Stimulated activated effector memory CD8-positive, alpha-beta T cell treated with anti-CD3 and anti-CD28 coated beads, Interleukin-12 subunit alpha, Interleukin-12 subunit beta, amount 100 ng/mL, for 72 hours (primary cell): ENCODE data around the gene CASKIN2.

Source experiments
- ATAC-seq: fragments of 150-1000 bp; cut with Tn5 transposase; 2 replicates; pipeline ENCODE4 v1.10.0; 2021
- DNase-seq, 2 donors: peaks; one replicate each; pipeline ENCODE4 v3.0.0; 2021 to 2022; ENCODE audit warnings: low spot score in 2 of 2
- H3K27ac Mint-ChIP-seq: one replicate; pipeline ENCODE4 v1.8.0; 2022; ENCODE audit warnings: mild to moderate bottlenecking, mixed read lengths
- H3K36me3 Mint-ChIP-seq: one replicate; pipeline ENCODE4 v1.8.0; 2022; ENCODE audit warnings: mild to moderate bottlenecking, mixed read lengths
- H3K4me1 Mint-ChIP-seq: one replicate; pipeline ENCODE4 v1.8.0; 2022; ENCODE audit warnings: mixed read lengths
- H3K4me3 Mint-ChIP-seq: one replicate; pipeline ENCODE4 v1.8.0; 2022; ENCODE audit warnings: mild to moderate bottlenecking, mixed read lengths
- H3K9me3 Mint-ChIP-seq: one replicate; pipeline ENCODE4 v1.8.0; 2022; ENCODE audit warnings: mixed read lengths

The CASKIN2 gene

GRCh38 chr17:75505640-75506039 lies 9.7 kb downstream of the CASKIN2 start:
- DNase-seq (no peak), ATAC-seq (no peak)
- Mint-ChIP-seq H3K4me3 (no peak overlapping the region), H3K9me3 (no peaks in the 10 kb centered on the region), H3K36me3 (no peaks in the 10 kb centered on the region), H3K27ac (no peak overlapping the region), H3K4me1 (peaks cover 5% of the 10 kb centered on the region)

GRCh38 chr17:75505152-75505409 lies 10.3 kb downstream of the CASKIN2 start:
- no peaks in the 10 kb centered on the region for H3K9me3 Mint-ChIP-seq
- no peak for DNase-seq
- H3K4me1 Mint-ChIP-seq: peaks cover 5% of the 10 kb centered on the region
- H3K4me3 Mint-ChIP-seq: no peak overlapping the region
- no peaks in the 10 kb centered on the region for H3K36me3 Mint-ChIP-seq
- ATAC-seq: no peak
- H3K27ac Mint-ChIP-seq: no peak overlapping the region

DNA sequence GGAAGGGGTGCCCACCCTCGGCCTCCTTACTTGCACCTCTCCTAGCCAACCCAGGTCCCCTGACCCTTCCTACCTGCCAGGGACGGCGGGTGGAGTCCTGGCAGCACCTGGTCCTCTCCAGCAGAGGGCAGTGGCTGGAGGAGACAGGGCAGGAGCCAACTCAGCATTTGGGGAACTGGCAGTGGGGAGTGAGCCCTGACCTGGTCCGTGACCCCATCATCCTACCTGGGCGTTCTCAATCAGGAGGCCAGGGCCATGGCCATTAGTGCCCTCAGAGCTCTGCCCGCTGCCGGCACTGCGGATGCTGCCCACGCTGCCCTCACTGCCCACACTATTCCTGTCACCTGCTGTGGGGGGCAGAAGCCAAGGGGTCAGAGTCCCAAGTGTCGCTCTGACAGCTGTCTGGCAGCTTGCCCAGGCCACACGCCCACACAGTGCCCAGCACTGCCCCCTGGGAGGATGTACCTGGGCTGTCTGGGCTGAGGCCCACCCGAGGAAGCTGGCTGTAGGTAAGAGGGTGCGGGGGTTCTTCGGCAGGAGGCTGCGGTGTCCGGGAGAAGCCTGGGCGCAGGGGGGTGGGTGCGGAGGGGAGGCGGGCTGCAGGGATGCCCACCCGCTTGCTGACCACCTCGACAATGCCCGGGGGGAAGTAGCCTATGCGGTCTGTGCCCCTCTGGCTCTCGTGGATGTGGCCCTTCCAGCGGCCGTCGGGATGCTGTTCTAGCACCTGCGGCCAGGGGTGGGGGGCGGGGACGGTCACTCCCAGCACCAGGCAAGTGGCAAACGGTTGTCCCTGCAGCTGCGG lies 10.8 kb downstream of the CASKIN2 start:
- Mint-ChIP-seq H3K9me3 (no peaks in the 10 kb centered on the region), H3K36me3 (no peaks in the 10 kb centered on the region), H3K27ac (no peak overlapping the region), H3K4me3 (no peak overlapping the region), H3K4me1 (peaks cover 2% of the 10 kb centered on the region)
- ATAC-seq (peak; percentile 61), DNase-seq (peak in 1 of 2 donors; percentile 70)

DNA sequence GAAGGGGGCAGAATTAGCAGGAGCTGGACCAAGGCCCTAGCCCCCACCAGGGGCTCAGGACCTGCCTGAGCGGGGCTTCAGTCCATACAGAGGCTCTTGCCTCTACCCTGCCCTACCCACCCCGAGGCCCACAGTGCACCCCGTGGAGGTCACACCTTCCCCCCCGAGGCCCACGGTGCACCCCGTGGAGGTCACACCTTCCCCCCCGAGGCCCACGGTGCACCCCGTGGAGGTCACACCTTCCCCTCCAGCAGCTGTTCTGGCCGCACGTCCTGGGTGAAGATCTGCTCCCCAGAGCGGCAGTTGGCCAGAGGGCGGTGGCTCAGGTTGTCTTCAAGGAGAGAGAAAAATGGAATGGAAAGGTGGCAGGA lies 11.4 kb downstream of the CASKIN2 start:
- H3K36me3 Mint-ChIP-seq: no peaks in the 10 kb centered on the region
- no peak overlapping the region for H3K4me3 Mint-ChIP-seq
- no peaks in the 10 kb centered on the region for H3K9me3 Mint-ChIP-seq
- H3K4me1 Mint-ChIP-seq: no peaks in the 10 kb centered on the region
- ATAC-seq (peak; percentile 29), DNase-seq (no peak)
- H3K27ac Mint-ChIP-seq: no peak overlapping the region

DNA sequence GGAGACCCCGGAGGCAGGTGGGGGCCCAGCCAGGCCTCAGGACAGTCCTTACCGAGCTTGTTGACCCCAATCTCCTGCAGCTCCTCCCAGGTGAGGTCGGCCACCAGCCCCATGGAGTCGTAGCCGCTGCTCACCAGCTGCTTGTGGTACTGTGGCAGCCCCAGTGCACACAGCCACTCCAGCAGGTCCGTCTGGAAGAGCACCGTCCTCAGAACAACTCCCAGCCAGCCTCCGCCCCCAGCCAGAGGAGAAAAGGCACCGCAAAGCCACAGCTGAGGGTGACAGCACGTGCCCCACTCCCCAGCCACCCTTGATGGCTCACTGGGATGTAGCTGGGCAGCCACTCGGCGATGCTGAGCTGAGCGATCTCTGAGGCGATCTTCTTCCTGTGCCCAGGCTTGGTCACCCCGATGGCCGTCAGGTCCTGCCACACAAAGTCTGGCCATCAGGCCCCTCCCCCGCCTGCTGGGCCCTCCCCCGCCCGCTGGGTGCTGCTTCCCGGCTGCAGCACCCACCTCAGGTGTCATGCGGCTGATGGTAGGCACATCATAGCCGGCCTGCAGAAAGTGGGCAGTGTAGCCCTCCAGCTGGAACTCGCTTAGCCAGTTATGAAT lies 11.9 kb downstream of the CASKIN2 start:
- Mint-ChIP-seq H3K27ac (no peak overlapping the region), H3K36me3 (no peaks in the 10 kb centered on the region), H3K9me3 (no peaks in the 10 kb centered on the region), H3K4me3 (no peak overlapping the region), H3K4me1 (no peaks in the 10 kb centered on the region)
- DNase-seq (no peak), ATAC-seq (no peak)

DNA sequence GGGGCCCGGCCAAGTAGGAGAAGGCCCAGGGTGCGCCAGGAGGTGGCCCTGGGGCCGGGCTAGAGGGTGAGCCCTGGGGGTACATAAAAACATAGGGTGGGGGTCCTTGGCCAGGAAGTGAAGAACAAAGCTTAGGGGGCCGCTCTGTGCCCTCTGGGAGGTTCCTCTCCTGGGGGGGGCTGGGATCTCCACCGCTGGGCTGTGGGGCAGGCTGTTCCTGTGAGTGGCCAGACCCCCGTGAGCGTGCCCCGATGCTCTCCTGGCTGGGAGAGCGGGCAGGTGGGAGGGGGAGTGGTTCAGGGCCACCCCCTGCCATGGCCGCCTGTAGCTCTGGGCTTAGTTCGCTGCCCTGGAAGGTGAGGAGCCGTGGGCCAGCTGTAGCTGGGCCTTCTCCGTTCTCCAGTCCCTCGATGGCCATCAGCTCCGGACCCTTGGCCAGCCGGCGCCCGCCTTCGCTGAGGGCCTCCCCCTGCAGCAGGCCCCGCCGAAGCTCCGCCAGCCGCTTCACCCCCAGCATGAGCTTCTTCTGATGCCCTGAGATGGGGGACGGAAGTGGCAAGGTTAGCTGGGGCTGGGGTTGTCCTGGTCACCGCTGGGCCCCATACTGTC lies 12.5 kb downstream of the CASKIN2 start:
- DNase-seq (no peak), ATAC-seq (no peak)
- Mint-ChIP-seq H3K9me3 (no peaks in the 10 kb centered on the region), H3K4me1 (no peaks in the 10 kb centered on the region), H3K36me3 (peaks cover 2% of the 10 kb centered on the region), H3K27ac (no peak overlapping the region), H3K4me3 (no peak overlapping the region)

DNA sequence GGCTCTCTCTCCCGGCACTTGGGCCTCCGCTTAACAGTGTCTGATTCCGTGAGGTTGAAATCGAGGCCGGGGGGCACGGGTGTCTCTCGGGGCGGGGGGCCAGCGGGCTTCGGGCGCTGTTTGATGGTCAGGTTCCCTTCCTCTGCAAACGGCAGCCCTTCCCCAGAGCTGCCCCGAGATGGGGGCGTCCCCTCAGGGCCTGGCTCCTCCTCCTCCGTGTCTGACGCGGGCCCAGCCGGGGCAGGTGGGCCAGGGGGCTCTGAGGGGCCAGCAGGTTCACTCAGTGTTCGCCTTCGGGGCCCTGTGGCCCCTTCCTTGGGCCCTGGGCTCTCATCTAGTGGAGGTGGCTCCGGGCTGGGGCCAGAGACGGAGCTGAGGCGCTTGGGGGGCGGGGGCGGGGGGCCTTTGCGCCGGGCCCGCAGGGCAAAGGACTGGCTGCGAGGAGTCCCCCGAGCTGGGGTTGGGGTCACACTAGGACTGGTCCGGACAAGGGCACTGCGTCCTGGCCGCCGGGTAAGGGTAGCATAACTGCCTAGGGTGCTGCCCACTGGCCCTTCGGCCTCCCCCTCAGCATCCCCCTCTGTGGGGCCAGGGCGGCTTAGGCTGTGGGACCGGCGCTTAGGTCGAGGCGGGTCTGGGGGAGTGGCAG lies 13.1 kb downstream of the CASKIN2 start:
- DNase-seq (no peak), ATAC-seq (no peak)
- Mint-ChIP-seq H3K9me3 (no peaks in the 10 kb centered on the region), H3K36me3 (peaks cover 9% of the 10 kb centered on the region), H3K4me3 (no peak overlapping the region), H3K27ac (no peak overlapping the region), H3K4me1 (no peaks in the 10 kb centered on the region)

- H3K27ac Mint-ChIP-seq: no peak overlapping the region
- no peak overlapping the region for H3K4me3 Mint-ChIP-seq
- DNase-seq (no peak), ATAC-seq (no peak)
- H3K9me3 Mint-ChIP-seq: no peaks in the 10 kb centered on the region
- H3K4me1 Mint-ChIP-seq: no peaks in the 10 kb centered on the region
- peaks cover 15% of the 10 kb centered on the region for H3K36me3 Mint-ChIP-seq
Observed at GRCh38 chr17:75501378-75502071, 13.8 kb downstream of the CASKIN2 start.

DNA sequence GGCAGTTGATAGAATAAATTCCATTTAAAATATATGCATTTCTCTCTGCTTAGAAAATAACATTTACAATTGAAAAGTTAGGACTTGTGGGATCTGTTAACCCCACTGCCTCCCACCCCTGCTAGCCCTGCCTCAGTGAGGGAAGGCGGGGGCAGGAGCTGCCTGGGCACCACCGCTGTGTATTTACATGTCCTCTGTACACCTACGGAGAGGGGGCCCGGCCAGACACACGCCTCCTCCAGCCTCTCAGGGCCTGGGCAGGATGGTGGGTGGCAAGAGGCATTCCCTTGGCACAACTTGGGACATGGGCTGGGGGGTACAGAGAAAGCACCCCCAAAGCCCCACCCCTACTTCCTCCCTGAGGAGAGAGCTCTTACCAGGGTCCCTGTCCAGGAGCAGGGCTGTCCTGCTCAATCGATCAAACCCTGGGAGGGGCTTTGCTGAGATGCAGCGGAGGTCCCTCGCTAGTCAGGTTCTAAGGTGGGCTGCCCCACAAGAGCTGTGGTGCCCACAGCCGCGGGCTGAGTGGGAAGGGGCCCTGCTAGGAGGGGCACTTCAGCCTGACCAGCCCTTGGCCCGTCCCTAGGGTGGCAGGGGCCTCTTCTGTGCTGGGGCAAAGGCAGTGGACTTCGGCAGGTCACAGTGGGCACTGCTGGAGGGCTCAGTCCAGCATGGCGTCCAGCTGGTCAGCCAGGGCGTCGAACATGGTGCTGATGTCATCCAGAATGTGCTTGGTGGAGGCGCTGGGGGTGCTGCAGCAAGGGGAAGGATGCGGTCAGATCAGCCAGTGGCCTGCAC lies 14.7 kb downstream of the CASKIN2 start:
- ATAC-seq: no peak
- Mint-ChIP-seq H3K4me3 (no peak overlapping the region), H3K27ac (no peak overlapping the region)

GRCh38 chr17:75499313-75500022 lies 15.9 kb downstream of the CASKIN2 start:
- peaks cover 23% of the 10 kb centered on the region for H3K36me3 Mint-ChIP-seq
- H3K27ac Mint-ChIP-seq: peak overlapping the region; percentile 17
- no peak overlapping the region for H3K4me3 Mint-ChIP-seq
- no peak for ATAC-seq
- no peaks in the 10 kb centered on the region for H3K9me3 Mint-ChIP-seq
- no peaks in the 10 kb centered on the region for H3K4me1 Mint-ChIP-seq
- DNase-seq: no peak

More for the DNA sequence above, 14.7 kb downstream of the CASKIN2 start:
- peaks cover 21% of the 10 kb centered on the region for H3K36me3 Mint-ChIP-seq
- no peak for DNase-seq
- H3K4me1 Mint-ChIP-seq: no peaks in the 10 kb centered on the region
- no peaks in the 10 kb centered on the region for H3K9me3 Mint-ChIP-seq

GRCh38 chr17:75498726-75499213 lies 16.6 kb downstream of the CASKIN2 start:
- no peak for DNase-seq
- no peak overlapping the region for H3K4me3 Mint-ChIP-seq
- H3K4me1 Mint-ChIP-seq: no peaks in the 10 kb centered on the region
- no peaks in the 10 kb centered on the region for H3K9me3 Mint-ChIP-seq
- peaks cover 23% of the 10 kb centered on the region for H3K36me3 Mint-ChIP-seq
- no peak for ATAC-seq
- no peak overlapping the region for H3K27ac Mint-ChIP-seq

- Mint-ChIP-seq H3K9me3 (no peaks in the 10 kb centered on the region), H3K27ac (peak overlapping the region; percentile 27), H3K4me3 (no peak overlapping the region), H3K4me1 (no peaks in the 10 kb centered on the region), H3K36me3 (peaks cover 23% of the 10 kb centered on the region)
- DNase-seq: no peak
- no peak for ATAC-seq
Observed at GRCh38 chr17:75498039-75498725, 17.2 kb downstream of the CASKIN2 start.

DNA sequence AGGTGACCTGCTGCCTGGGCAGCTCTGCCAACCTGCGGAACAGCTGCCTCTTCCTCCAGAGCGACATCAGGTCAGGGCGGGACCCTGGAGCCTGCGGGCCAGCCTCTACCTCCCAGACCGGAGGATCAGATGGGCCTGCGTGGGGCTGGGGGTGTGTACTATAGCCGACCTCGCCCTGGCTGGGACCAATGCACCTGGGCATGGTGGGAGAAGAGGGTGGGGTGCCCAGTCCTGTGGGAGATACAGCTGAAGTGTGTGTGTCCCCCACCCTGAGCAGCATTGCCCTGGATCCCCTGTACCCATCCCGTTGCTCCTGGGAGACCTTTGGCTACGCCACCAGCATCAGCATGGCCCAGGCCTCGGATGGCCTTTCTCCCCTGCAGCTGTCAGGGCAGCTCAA lies 19.3 kb downstream of the CASKIN2 start:
- Mint-ChIP-seq H3K9me3 (no peaks in the 10 kb centered on the region), H3K4me3 (no peak overlapping the region), H3K27ac (no peak overlapping the region), H3K4me1 (no peaks in the 10 kb centered on the region), H3K36me3 (peaks cover 31% of the 10 kb centered on the region)
- DNase-seq (no peak), ATAC-seq (no peak)
